Mesenchymal stem cell (in vitro differentiated cells and primary cell): Measurements from ENCODE around the gene ME3.

ENCODE experiments used
- DNase-seq: peaks from one replicate; pipeline ENCODE4 v3.0.0-alpha.2; 2013
- H2AFZ ChIP-seq: one replicate; pipeline ENCODE4 v1.6.1; 2013; ENCODE audit warnings: low read depth, mild to moderate bottlenecking, control low read depth, inconsistent platforms, low read length, moderate library complexity
- H2AK5ac ChIP-seq: 2 replicates; pipeline ENCODE4 v1.6.1; 2013; ENCODE audit warnings: low read length, moderate library complexity, mild to moderate bottlenecking, inconsistent platforms; ENCODE audit not compliant: severe bottlenecking
- H2BK120ac ChIP-seq: one replicate; pipeline ENCODE4 v1.6.1; 2013; ENCODE audit warnings: low read depth, mild to moderate bottlenecking, inconsistent platforms, low read length, moderate library complexity
- H2BK12ac ChIP-seq, 2 experiments: one replicate each; pipeline ENCODE4 v1.6.1; 2013; ENCODE audit warnings: inconsistent platforms in 2 of 2, low read length in 2 of 2, mild to moderate bottlenecking in 2 of 2, moderate library complexity in 2 of 2, control low read depth in 1 of 2
- H2BK15ac ChIP-seq: one replicate; pipeline ENCODE4 v1.6.1; 2013; ENCODE audit warnings: mild to moderate bottlenecking, low read depth, inconsistent platforms; ENCODE audit not compliant: poor library complexity, severe bottlenecking
- H2BK5ac ChIP-seq: 2 replicates; pipeline ENCODE4 v1.6.1; 2013; ENCODE audit warnings: low read depth, mild to moderate bottlenecking, low read length, control low read depth, inconsistent platforms; ENCODE audit not compliant: poor library complexity, severe bottlenecking
- H3K14ac ChIP-seq, 2 experiments: one replicate each; pipeline ENCODE4 v1.6.1; 2013; ENCODE audit warnings: inconsistent platforms in 2 of 2, low read length in 2 of 2, control low read depth in 1 of 2, mild to moderate bottlenecking in 1 of 2, moderate library complexity in 1 of 2
- H3K18ac ChIP-seq, 2 experiments: one replicate each; pipeline ENCODE4 v1.6.1; 2013; ENCODE audit warnings: inconsistent platforms in 2 of 2, low read length in 2 of 2, control low read depth in 1 of 2, low read depth in 1 of 2, mild to moderate bottlenecking in 1 of 2
- H3K23ac ChIP-seq, 2 experiments: one replicate each; pipeline ENCODE4 v1.6.1; 2013; ENCODE audit warnings: inconsistent platforms in 2 of 2, low read length in 2 of 2, mild to moderate bottlenecking in 2 of 2, moderate library complexity in 2 of 2, control low read depth in 1 of 2
- H3K27ac ChIP-seq: 2 replicates; pipeline ENCODE4 v1.5.1; 2013; ENCODE audit warnings: mild to moderate bottlenecking, moderate library complexity, low read length, control low read depth, inconsistent platforms; ENCODE audit not compliant: poor library complexity, severe bottlenecking
- H3K27me3 ChIP-seq, 2 experiments: 2 replicates each; pipeline versions ENCODE4 v1.6.1 to v1.7.0; 2013; ENCODE audit warnings: low read length in 2 of 2, mild to moderate bottlenecking in 2 of 2, moderate library complexity in 2 of 2, control low read depth in 1 of 2, inconsistent platforms in 1 of 2; ENCODE audit not compliant: control insufficient read depth in 1 of 2, insufficient read depth in 1 of 2
- H3K36me3 ChIP-seq, 2 experiments: 2 replicates each; pipeline versions ENCODE4 v1.6.1 to v1.7.0; 2013; ENCODE audit warnings: low read length in 2 of 2, control low read depth in 1 of 2, inconsistent platforms in 1 of 2, low read depth in 1 of 2, mild to moderate bottlenecking in 1 of 2; ENCODE audit not compliant: insufficient read depth in 2 of 2, control insufficient read depth in 1 of 2
- H3K4ac ChIP-seq, 2 experiments: one replicate each; pipeline ENCODE4 v1.6.1; 2013; ENCODE audit warnings: inconsistent platforms in 2 of 2, low read length in 2 of 2, mild to moderate bottlenecking in 2 of 2, moderate library complexity in 2 of 2, control low read depth in 1 of 2, low read depth in 1 of 2
- H3K4me1 ChIP-seq: 2 replicates; pipeline ENCODE4 v1.6.1; 2013; ENCODE audit warnings: low read depth, low read length, control low read depth; ENCODE audit not compliant: control insufficient read depth, insufficient read depth
- H3K4me2 ChIP-seq: 2 replicates; pipeline ENCODE4 v1.6.1; 2013; ENCODE audit warnings: low read length, mild to moderate bottlenecking, inconsistent platforms; ENCODE audit not compliant: poor library complexity, severe bottlenecking
- H3K4me3 ChIP-seq, 2 experiments: 2 replicates each; pipeline versions ENCODE4 v1.5.1 to v1.7.0; 2013; ENCODE audit warnings: low read length in 2 of 2, mild to moderate bottlenecking in 2 of 2, control low read depth in 1 of 2, low read depth in 1 of 2; ENCODE audit not compliant: insufficient read depth in 1 of 2
- H3K79me1 ChIP-seq: replicated peaks from 2 replicates; pipeline ENCODE4 v1.6.1; 2013; ENCODE audit warnings: mild to moderate bottlenecking, control low read depth, low read length, inconsistent platforms; ENCODE audit not compliant: poor library complexity, severe bottlenecking
- H3K9ac ChIP-seq: 2 replicates; pipeline ENCODE4 v1.7.0; 2013; ENCODE audit warnings: mild to moderate bottlenecking, low read length, moderate library complexity
- H3K9me3 ChIP-seq: 2 replicates; pipeline ENCODE4 v1.7.0; 2013; ENCODE audit warnings: mild to moderate bottlenecking, low read length; ENCODE audit not compliant: control insufficient read depth
- H4K8ac ChIP-seq: one replicate; pipeline ENCODE4 v1.6.1; 2013; ENCODE audit warnings: inconsistent platforms, mild to moderate bottlenecking, low read length, moderate library complexity
- H4K91ac ChIP-seq: one replicate; pipeline ENCODE4 v1.6.1; 2013; ENCODE audit warnings: mild to moderate bottlenecking, low read length, inconsistent platforms
- WGBS: methylation state at CpG from one replicate; pipeline ENCODE4 v1.1.7; 2013; ENCODE audit warnings: mixed read lengths; 5-methylcytosine and 5-hydroxymethylcytosine counted together

Gene ME3

GRCh38 chr11:86629045-86629706, 43.2 kb downstream of the ME3 start:
- H3K23ac ChIP-seq: no peak overlapping the region
- no peaks in the 10 kb centered on the region for H3K9me3 ChIP-seq
- WGBS: 80% methylated on average over 3 of the region's 7 CpGs
- H2BK5ac ChIP-seq: no peak overlapping the region
- H3K4me3 ChIP-seq: no peak overlapping the region
- peak; percentile 79 for DNase-seq
- H2BK12ac ChIP-seq: peak overlapping the region in 1 of 2 experiments; percentile 80
- H3K27ac ChIP-seq: no peak overlapping the region
- H3K9ac ChIP-seq: peak overlapping the region; percentile 54
- no peak overlapping the region for H4K8ac ChIP-seq
- H3K36me3 ChIP-seq: no peaks in the 10 kb centered on the region
- peaks cover 14% of the 10 kb centered on the region for H3K4me1 ChIP-seq
- no peak overlapping the region for H2AFZ ChIP-seq
- H3K4ac ChIP-seq: peak overlapping the region in 1 of 2 experiments; percentile 13
- no peaks in the 10 kb centered on the region for H3K27me3 ChIP-seq
- H3K79me1 ChIP-seq: peaks cover 26% of the 10 kb centered on the region
- no peak overlapping the region for H3K4me2 ChIP-seq
- H3K18ac ChIP-seq: peak overlapping the region in 1 of 2 experiments; percentile 40
- no peak overlapping the region for H4K91ac ChIP-seq
- H3K14ac ChIP-seq: no peak overlapping the region
- H2BK120ac ChIP-seq: peak overlapping the region; percentile 61
- H2BK15ac ChIP-seq: no peak overlapping the region
- H2AK5ac ChIP-seq: no peak overlapping the region

GRCh38 chr11:86627776-86628455, 44.5 kb downstream of the ME3 start:
- Histone ChIP-seq H4K8ac (peak overlapping the region; percentile 14), H3K79me1 (peaks cover 19% of the 10 kb centered on the region), H2BK12ac (peak overlapping the region; percentile 43 to 56), H4K91ac (peak overlapping the region; percentile 63), H3K18ac (no peak overlapping the region), H3K27ac (no peak overlapping the region), H3K4me1 (peaks cover 16% of the 10 kb centered on the region), H3K4ac (no peak overlapping the region), H3K27me3 (no peaks in the 10 kb centered on the region), H2AFZ (no peak overlapping the region), H3K9me3 (no peaks in the 10 kb centered on the region), H3K36me3 (no peaks in the 10 kb centered on the region), H3K14ac (no peak overlapping the region), H3K4me2 (no peak overlapping the region), H2AK5ac (peak overlapping the region; percentile 58), H3K9ac (peak overlapping the region; percentile 54), H3K23ac (no peak overlapping the region), H2BK120ac (peak overlapping the region; percentile 34), H2BK15ac (no peak overlapping the region), H3K4me3 (no peak overlapping the region), H2BK5ac (peak overlapping the region; percentile 14)
- 97% methylated on average over 7 of the region's 7 CpGs for WGBS
- DNase-seq: no peak

GRCh38 chr11:86625981-86626380, 46.4 kb downstream of the ME3 start:
- Histone ChIP-seq H2AFZ (no peak overlapping the region), H3K9me3 (no peaks in the 10 kb centered on the region)
- 83% methylated on average over 1 of the region's 2 CpGs for WGBS

GRCh38 chr11:86625544-86625943, 46.9 kb downstream of the ME3 start:
- Histone ChIP-seq H3K23ac (no peak overlapping the region), H4K91ac (no peak overlapping the region), H3K9ac (no peak overlapping the region), H3K18ac (no peak overlapping the region), H2BK5ac (no peak overlapping the region), H3K4me1 (peaks cover 4% of the 10 kb centered on the region), H2BK120ac (no peak overlapping the region), H3K14ac (no peak overlapping the region), H2BK12ac (no peak overlapping the region), H3K4ac (no peak overlapping the region), H3K4me2 (no peak overlapping the region), H4K8ac (no peak overlapping the region), H2BK15ac (no peak overlapping the region), H3K4me3 (no peak overlapping the region), H2AK5ac (peak overlapping the region; percentile 84), H3K27me3 (no peaks in the 10 kb centered on the region), H3K79me1 (peaks cover 13% of the 10 kb centered on the region), H2AFZ (no peak overlapping the region), H3K9me3 (no peaks in the 10 kb centered on the region), H3K27ac (no peak overlapping the region), H3K36me3 (no peaks in the 10 kb centered on the region)
- DNase-seq: no peak
- WGBS: 100% methylated on average over 1 of the region's 2 CpGs

More at GRCh38 chr11:86625981-86626380, 46.4 kb downstream of the ME3 start:
- Histone ChIP-seq H2BK15ac (no peak overlapping the region), H2BK120ac (no peak overlapping the region), H2AK5ac (peak overlapping the region; percentile 81), H4K8ac (no peak overlapping the region), H2BK12ac (peak overlapping the region; percentile 33 to 69), H3K27me3 (no peaks in the 10 kb centered on the region), H3K79me1 (peaks cover 16% of the 10 kb centered on the region), H3K4ac (no peak overlapping the region), H3K18ac (peak overlapping the region in 1 of 2 experiments; percentile 63), H3K14ac (no peak overlapping the region), H3K4me3 (peak overlapping the region in 1 of 2 experiments; percentile 25), H3K36me3 (no peaks in the 10 kb centered on the region), H3K4me2 (no peak overlapping the region), H3K4me1 (peaks cover 7% of the 10 kb centered on the region), H2BK5ac (no peak overlapping the region), H3K27ac (no peak overlapping the region), H4K91ac (peak overlapping the region; percentile 40), H3K23ac (no peak overlapping the region), H3K9ac (no peak overlapping the region)
- DNase-seq: no peak
